ENCODE data around the gene INTS4. TPM values are rescaled to one million over a fixed set of nuclear protein-coding genes. Genes with fewer than 3 reads are reported as not detected.

The INTS4 gene
- 31.6 and 36.6 TPM in 2 replicates for total RNA-seq

DNA sequence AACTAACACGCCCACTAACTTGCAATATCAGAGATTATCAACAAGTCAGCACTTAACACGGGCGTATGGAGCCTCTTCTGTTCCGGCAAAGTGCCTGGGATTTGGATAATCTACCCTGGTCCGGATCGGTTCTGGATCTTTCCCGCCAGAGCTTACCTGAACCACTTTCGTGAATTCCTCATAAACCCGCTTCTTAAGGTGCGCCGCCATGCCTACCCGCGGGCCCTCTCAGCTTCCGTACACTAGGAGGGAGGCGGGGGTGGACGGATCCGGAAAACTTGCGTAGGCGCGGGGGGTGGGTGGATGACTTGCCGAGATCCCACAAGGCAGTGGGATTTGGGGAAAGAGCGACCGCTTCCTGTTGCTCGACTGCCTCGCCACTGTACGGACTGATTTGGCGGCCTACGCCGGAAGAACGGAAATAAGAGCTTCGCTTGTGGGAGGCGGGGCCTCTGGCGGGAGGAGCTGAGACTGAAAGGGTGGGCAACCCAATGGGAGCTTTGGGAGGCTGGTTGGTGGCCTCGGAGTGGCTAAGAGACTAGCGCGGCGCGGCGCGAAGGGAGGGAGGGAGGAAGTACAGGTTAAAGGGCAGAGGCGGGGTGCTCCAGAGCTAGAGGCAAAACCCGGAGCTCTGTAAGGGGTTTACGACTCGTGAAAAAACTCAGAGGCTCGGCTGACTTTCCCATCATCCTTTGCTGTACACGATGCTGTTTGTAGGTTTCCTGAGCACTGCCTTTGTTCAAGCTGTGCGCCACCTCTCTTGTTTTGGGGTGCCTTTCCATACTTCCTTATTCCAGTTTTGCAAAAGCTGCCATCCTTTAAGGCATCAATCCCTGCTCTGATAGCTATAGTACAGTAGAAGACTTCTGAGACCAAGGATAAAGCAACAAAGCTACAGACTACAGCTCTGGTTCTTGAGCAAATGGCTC lies at the start of gene INTS4:
INTS4 (minus strand) TSS at position 235 of the 929 bp plus-strand sequence; CDS start at position 210, 25 bp downstream.

DNA sequence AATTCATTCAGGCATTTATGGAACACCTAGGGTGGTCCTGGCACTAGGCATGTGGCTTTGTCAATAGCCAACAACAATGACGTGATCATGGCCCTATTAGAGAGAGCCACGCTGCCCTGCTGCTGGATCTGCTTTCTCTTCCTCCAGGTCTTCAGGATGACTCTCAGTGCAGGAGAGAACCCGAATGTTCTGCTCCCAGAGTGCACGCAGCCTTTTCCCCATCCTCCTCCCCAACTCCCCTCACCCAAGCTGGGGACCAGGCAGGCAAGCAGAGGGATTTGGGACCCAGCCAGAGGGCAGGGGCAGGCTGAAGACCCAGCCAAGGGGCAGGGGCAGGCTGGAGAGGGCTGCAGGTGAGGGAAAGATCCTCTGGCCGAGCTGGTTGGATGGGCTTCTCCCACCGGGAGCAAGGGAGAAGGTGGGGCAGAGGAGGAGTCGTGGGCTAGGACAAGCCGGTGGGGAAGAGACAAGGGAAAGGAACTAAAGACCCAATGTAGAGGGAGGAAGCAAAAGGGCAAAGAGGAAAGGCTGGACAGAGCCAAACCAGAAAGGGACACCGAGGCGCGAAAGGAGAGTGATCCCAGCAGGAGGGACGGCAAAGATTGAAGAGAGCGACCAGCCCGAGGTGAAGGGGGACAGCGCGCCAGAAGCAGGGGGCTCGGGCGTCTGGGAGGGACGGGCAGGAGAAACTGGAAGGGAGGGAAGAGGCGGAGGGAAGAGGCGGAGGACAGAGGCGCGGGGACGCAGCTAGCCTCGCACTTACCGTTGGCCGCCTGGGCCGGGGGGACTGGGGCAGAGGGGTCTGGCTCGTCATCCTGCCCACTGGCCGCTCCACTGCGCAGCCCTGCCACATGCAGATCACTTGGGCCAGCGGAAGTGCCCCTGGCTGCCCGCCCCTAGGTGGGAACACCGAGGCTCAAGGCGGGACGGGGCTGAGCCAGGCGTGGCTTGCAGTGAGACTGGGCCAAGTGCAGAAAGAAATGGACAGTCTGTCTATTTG lies 28.2 kb upstream of the INTS4 start, which contains the start of gene KCTD14:
KCTD14 (minus strand) TSS at position 880 of the 1,000 bp plus-strand sequence; CDS start at position 853, 27 bp downstream.

Small RNAs within 50 kb of the gene (small RNA-seq; reads per million reads assigned to genes)
- not detected for gene AP002812.4

Other genes with a start within 250 kb of the INTS4 start
- 20.9 and 30.7 TPM in 2 replicates for gene RSF1, start 173.9 kb downstream of the INTS4 start, total RNA-seq
- 6.8 and 14.3 TPM in 2 replicates for gene AAMDC, start 173.5 kb downstream of the INTS4 start, total RNA-seq
- 1.5 and 1.8 TPM in 2 replicates for gene KCTD14, start 28.6 kb upstream of the INTS4 start, total RNA-seq
- gene THRSP, start 69.2 kb upstream of the INTS4 start, total RNA-seq: not detected in 2 replicates
- 115 and 124 TPM in 2 replicates for gene NDUFC2, start 85.2 kb upstream of the INTS4 start, total RNA-seq
- gene ALG8, start 145.0 kb upstream of the INTS4 start, total RNA-seq: 49.9 and 51.1 TPM in 2 replicates
- gene KCTD21, start 194.0 kb upstream of the INTS4 start, total RNA-seq: 9.2 and 9.4 TPM in 2 replicates
- gene USP35, start 194.3 kb upstream of the INTS4 start, total RNA-seq: 9.0 and 11.4 TPM in 2 replicates